Measurements from ENCODE around the gene EPHA1.

DNA sequence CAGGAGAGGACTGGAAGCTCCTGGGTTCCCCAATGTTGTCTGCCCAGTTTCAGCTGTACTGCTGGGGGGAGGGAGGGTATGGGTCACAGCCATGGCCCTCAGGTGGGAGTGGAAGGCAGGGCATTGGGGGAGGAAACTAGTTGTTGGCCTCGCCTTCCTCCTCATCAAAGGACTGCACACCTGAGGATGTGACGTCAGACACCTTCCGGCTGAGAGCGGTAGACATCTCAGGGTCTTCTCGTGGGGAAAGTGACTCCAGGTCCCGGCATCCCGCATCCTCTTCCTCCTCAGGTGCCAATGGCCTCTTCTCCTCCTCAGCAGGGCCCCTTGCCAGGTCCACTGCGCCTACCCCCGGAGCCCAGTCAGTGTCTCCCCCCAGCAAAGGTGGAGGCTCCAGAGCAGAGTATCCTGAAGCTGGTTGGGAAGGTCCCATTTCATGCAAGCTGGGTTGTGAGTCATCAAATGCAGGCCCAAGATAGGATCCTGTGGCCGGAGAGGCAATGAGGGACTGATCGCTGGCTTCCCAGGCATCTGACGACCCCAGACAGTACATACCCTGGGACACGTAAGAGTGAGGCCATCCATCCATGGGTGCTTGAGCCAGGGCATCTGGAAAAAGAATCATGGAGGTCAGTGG lies 52.1 kb downstream of the EPHA1 start:
- TF ChIP-seq, protein P1, sequence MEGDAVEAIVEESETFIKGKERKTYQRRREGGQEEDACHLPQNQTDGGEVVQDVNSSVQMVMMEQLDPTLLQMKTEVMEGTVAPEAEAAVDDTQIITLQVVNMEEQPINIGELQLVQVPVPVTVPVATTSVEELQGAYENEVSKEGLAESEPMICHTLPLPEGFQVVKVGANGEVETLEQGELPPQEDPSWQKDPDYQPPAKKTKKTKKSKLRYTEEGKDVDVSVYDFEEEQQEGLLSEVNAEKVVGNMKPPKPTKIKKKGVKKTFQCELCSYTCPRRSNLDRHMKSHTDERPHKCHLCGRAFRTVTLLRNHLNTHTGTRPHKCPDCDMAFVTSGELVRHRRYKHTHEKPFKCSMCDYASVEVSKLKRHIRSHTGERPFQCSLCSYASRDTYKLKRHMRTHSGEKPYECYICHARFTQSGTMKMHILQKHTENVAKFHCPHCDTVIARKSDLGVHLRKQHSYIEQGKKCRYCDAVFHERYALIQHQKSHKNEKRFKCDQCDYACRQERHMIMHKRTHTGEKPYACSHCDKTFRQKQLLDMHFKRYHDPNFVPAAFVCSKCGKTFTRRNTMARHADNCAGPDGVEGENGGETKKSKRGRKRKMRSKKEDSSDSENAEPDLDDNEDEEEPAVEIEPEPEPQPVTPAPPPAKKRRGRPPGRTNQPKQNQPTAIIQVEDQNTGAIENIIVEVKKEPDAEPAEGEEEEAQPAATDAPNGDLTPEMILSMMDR (IDR thresholded peaks at IDR 0.05) = no peak
- TF ChIP-seq POLR2A (IDR thresholded peaks at IDR 0.05) (no peak), POLR2AphosphoS5 (IDR thresholded peaks at IDR 0.05) (no peak), EP300 (IDR thresholded peaks at IDR 0.05) (no peak)
